HFF-Myc (cell line): ENCODE measurements around the gene C6orf136.

Experiments
- DNase-seq: peaks from one replicate; pipeline ENCODE4 v3.0.0-alpha.2; 2011; ENCODE audit warnings: low read depth; ENCODE audit errors: extremely low read depth
- H3K4me3 ChIP-seq: replicated peaks from 2 replicates; pipeline ENCODE4 v1.5.1; 2011; ENCODE audit warnings: low read depth, mild to moderate bottlenecking, control low read depth, low read length
- CTCF ChIP-seq: IDR thresholded peaks from 2 replicates; pipeline ENCODE4 v1.5.1; 2012; ENCODE audit warnings: mild to moderate bottlenecking, low read depth, low read length, control low read depth; ENCODE audit errors: missing control alignments

The C6orf136 gene

GRCh38 chr6:30615958-30616810 is 30.7 kb upstream of the C6orf136 start:
- no peak for DNase-seq
- H3K4me3 ChIP-seq, result peak overlapping the region; percentile 78
- TF ChIP-seq CTCF, result no peak

- peak within 1 kb of the TSS; percentile 78 for H3K4me3 ChIP-seq
- peak; percentile 100 for DNase-seq
- TF ChIP-seq CTCF, result no peak
Measured at GRCh38 chr6:30616811-30617564, 29.9 kb upstream of the C6orf136 start, which contains the start of gene PPP1R10. Gene PPP1R10, minus strand, starts transcription at chr6:30617243. Its CDS starts 7,299 bp downstream, at chr6:30609944.

GRCh38 chr6:30617565-30618269 is 29.2 kb upstream of the C6orf136 start, which contains the start of gene MRPS18B:
Gene MRPS18B, plus strand, starts transcription at chr6:30617840. Its CDS starts 26 bp downstream, at chr6:30617866.
- no peak for TF ChIP-seq CTCF
- peak within 1 kb of the TSS; percentile 78 for H3K4me3 ChIP-seq

GRCh38 chr6:30618270-30618797 is 28.6 kb upstream of the C6orf136 start:
- H3K4me3 ChIP-seq, result peak overlapping the region; percentile 78
- DNase-seq, result no peak
- no peak for TF ChIP-seq CTCF

More at GRCh38 chr6:30617565-30618269, 29.2 kb upstream of the C6orf136 start, which contains the start of gene MRPS18B:
- peak; percentile 96 for DNase-seq

- no peak for DNase-seq
- H3K4me3 ChIP-seq, result no peak overlapping the region
- TF ChIP-seq CTCF, result no peak
Measured at GRCh38 chr6:30619561-30619960, 27.4 kb upstream of the C6orf136 start.

- no peak overlapping the region for H3K4me3 ChIP-seq
- TF ChIP-seq CTCF, result no peak
- no peak for DNase-seq
Measured at GRCh38 chr6:30625511-30625910, 21.4 kb upstream of the C6orf136 start.
